Measurements from ENCODE around the gene APOL4. TPM values are rescaled to one million over a fixed set of nuclear protein-coding genes. Genes with fewer than 3 reads are reported as not detected.
A peak's percentile ranks its signal among the peaks of the same experiment; 100 is the strongest.

Gene APOL4
- total and polyA plus RNA-seq, 4 donors = 5.9 to 15.9 (median 9.1) TPM

GRCh38 chr22:36243986-36244385 lies 42.4 kb upstream of the APOL4 start:
- H3K4me1 ChIP-seq (ENCODE audit: control insufficient read depth in 5 of 5, insufficient read depth in 5 of 5, low read length in 5 of 5) = peaks cover 0 to 10% (median 1%) of the 10 kb centered on the region in 5 donors
- no peak overlapping the region for H3K4me3 ChIP-seq
- ATAC-seq (ENCODE audit: insufficient read depth, low FRiP score) = no peak
- H3K36me3 ChIP-seq (ENCODE audit: control insufficient read depth in 4 of 4, insufficient read depth in 4 of 4, low read length in 4 of 4) = no peaks in the 10 kb centered on the region
- TF ChIP-seq CTCF (IDR thresholded peaks at IDR 0.05; ENCODE audit: control extremely low read depth, extremely low read depth) = no peak
- no peak overlapping the region for H3K9ac ChIP-seq (ENCODE audit: insufficient read depth in 1 of 2, low read length in 2 of 2)
- 87 to 96% methylated on average over 5 of the region's 5 CpGs for WGBS, 2 donors
- DNase-seq = no peak
- H3K27me3 ChIP-seq (ENCODE audit: control insufficient read depth in 3 of 3, insufficient read depth in 3 of 3, low read length in 2 of 3) = no peaks in the 10 kb centered on the region
- H3K9me3 ChIP-seq (ENCODE audit: control insufficient read depth in 4 of 4, insufficient read depth in 3 of 4, low read length in 3 of 4) = no peaks in the 10 kb centered on the region
- H3K27ac ChIP-seq (ENCODE audit: low read depth in 1 of 2, low read length in 1 of 2) = peak overlapping the region in 1 of 2 donors; percentile 56

- peak; percentile 73 for TF ChIP-seq CTCF (IDR thresholded peaks at IDR 0.05; ENCODE audit: control extremely low read depth, extremely low read depth)
- Histone ChIP-seq H3K27me3 (ENCODE audit: control insufficient read depth in 3 of 3, insufficient read depth in 3 of 3, low read length in 2 of 3) (no peaks in the 10 kb centered on the region), H3K4me1 (ENCODE audit: control insufficient read depth in 5 of 5, insufficient read depth in 5 of 5, low read length in 5 of 5) (peaks cover 12 to 28% (median 17%) of the 10 kb centered on the region in 5 donors)
These were observed 38.0 kb upstream of the APOL4 start, which contains the start of gene APOL2 for GRCh38 chr22:36239401-36240171. Gene APOL2 (minus strand): TSS chr22:36239527. CDS start chr22:36233162, 6,365 bp downstream.

GRCh38 chr22:36239150-36239400 lies 37.5 kb upstream of the APOL4 start:
- 0% methylated on average over 4 of the region's 4 CpGs for WGBS, 2 donors
- ATAC-seq (ENCODE audit: insufficient read depth, low FRiP score) (no peak), DNase-seq (no peak)
- peaks cover 0 to 6% (median 0%) of the 10 kb centered on the region in 4 donors for H3K36me3 ChIP-seq (ENCODE audit: control insufficient read depth in 4 of 4, insufficient read depth in 4 of 4, low read length in 4 of 4)
- TF ChIP-seq CTCF (IDR thresholded peaks at IDR 0.05; ENCODE audit: control extremely low read depth, extremely low read depth) = no peak
- no peaks in the 10 kb centered on the region for H3K9me3 ChIP-seq (ENCODE audit: control insufficient read depth in 4 of 4, insufficient read depth in 3 of 4, low read length in 3 of 4)
- H3K4me3 ChIP-seq = peak overlapping the region; percentile 82
- no peaks in the 10 kb centered on the region for H3K27me3 ChIP-seq (ENCODE audit: control insufficient read depth in 3 of 3, insufficient read depth in 3 of 3, low read length in 2 of 3)
- peak overlapping the region; percentile 4 to 98 for H3K9ac ChIP-seq (ENCODE audit: insufficient read depth in 1 of 2, low read length in 2 of 2)
- H3K27ac ChIP-seq (ENCODE audit: low read depth in 1 of 2, low read length in 1 of 2) = peak overlapping the region; percentile 95 to 96
- H3K4me1 ChIP-seq (ENCODE audit: control insufficient read depth in 5 of 5, insufficient read depth in 5 of 5, low read length in 5 of 5) = peaks cover 12 to 33% (median 17%) of the 10 kb centered on the region in 5 donors

More at GRCh38 chr22:36239401-36240171, 38.0 kb upstream of the APOL4 start, which contains the start of gene APOL2:
- peak; percentile 96 for ATAC-seq (ENCODE audit: insufficient read depth, low FRiP score)
- WGBS, 2 donors = 18 to 21% methylated on average over 13 of the region's 13 CpGs
- Histone ChIP-seq H3K4me3 (peak within 1 kb of the TSS; percentile 82), H3K9ac (ENCODE audit: insufficient read depth in 1 of 2, low read length in 2 of 2) (peak within 1 kb of the TSS; percentile 4 to 98), H3K9me3 (ENCODE audit: control insufficient read depth in 4 of 4, insufficient read depth in 3 of 4, low read length in 3 of 4) (no peaks in the 10 kb centered on the region), H3K27ac (ENCODE audit: low read depth in 1 of 2, low read length in 1 of 2) (peak within 1 kb of the TSS; percentile 95 to 96), H3K36me3 (ENCODE audit: control insufficient read depth in 4 of 4, insufficient read depth in 4 of 4, low read length in 4 of 4) (peaks cover 0 to 6% (median 0%) of the 10 kb centered on the region in 4 donors)
- peak; percentile 92 to 97 (median 97) for DNase-seq
